HG02938 (cell line): ENCODE data around the gene PDPR.
"Not testable (repeated sequence)": the region's sequence is repeated elsewhere in the genome, so short reads cannot be mapped to it uniquely, and the experiment has no call there.

ENCODE experiments used
- ATAC-seq: cut with Tn5 transposase; IDR thresholded peaks from one replicate; pipeline ENCODE4 v1.9.1; 2021; ENCODE audit warnings: mild to moderate bottlenecking, moderate library complexity; ENCODE audit not compliant: unreplicated experiment

The PDPR gene

GRCh38 chr16:70127706-70128105 is 13.6 kb downstream of the PDPR start:
- ATAC-seq: not testable (repeated sequence)

DNA sequence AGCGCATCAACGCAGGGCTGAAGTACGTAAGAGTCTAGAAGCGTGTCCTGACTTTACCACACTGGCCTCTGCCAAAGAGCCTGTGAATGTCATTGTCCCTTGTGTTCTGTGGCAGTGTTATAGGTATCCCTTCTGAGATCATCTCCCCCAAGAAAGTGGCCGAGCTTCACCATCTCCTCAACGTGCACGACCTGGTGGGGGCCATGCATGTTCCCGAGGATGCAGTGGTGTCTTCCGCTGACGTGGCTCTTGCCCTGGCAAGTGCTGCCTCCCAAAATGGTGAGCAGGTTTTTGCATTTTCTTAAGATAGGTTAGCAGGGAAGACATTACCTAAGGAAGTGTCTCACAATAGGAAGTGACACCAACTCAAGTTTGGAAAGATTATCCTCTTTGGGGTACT is 14.7 kb downstream of the PDPR start:
- not testable (repeated sequence) for ATAC-seq

DNA sequence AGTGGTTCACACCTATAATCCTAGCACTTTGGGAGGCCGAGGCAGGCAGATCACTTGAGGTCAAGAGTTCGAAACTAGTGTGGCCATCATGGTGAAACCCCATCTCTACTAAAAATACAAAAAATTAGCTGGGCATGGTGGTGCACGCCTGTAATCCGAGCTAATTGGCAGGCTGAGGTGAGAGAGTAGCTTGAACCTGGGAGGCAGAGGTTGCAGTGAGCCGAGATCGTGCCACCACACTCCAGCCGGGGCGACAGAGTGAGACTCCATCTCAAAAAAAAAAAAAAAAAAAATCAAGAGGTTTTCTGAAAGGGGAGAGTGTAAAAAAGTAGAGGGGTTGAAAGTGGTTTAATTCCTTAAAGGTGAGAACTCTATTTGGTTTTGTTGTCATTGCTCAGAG is 21.7 kb downstream of the PDPR start:
- ATAC-seq: not testable (repeated sequence)

DNA sequence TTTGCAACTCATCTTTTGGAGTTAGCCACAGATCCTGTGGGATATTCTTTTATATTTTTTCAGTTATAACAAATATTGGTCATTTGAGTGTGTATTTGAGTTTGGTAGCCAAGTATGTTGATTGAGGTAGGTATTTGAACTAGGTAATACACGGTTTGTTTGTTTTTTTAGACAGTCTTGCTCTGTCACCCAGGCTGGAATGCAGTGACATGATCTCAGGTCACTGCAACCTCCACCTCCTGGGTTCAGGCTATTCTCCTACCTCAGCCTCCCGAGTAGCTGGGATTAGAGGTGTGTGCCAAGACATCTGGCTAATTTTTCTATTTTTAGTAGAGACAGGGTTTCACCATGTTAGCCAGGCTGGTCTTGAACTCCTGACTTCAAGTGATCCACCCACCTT is 22.5 kb downstream of the PDPR start:
- not testable (repeated sequence) for ATAC-seq

DNA sequence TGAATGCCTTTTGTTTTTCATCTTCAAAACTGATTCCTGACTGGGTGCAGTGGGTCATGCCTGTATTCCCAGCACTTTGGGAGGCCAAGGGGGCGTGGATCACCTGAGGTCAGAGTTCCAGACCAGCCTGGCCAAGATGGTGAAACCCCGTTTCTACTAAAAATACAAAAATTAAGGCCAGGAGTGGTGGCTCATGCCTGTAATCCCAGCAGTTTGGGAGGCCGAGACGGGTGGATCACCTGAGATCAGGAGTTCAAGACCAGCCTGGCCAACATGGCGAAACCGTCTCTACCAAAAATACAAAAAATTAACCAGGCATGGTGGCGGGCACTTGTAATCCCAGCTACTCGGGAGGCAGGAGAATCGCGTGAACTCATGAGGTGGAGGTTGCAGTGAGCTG is 28.6 kb downstream of the PDPR start:
- ATAC-seq: not testable (repeated sequence)

DNA sequence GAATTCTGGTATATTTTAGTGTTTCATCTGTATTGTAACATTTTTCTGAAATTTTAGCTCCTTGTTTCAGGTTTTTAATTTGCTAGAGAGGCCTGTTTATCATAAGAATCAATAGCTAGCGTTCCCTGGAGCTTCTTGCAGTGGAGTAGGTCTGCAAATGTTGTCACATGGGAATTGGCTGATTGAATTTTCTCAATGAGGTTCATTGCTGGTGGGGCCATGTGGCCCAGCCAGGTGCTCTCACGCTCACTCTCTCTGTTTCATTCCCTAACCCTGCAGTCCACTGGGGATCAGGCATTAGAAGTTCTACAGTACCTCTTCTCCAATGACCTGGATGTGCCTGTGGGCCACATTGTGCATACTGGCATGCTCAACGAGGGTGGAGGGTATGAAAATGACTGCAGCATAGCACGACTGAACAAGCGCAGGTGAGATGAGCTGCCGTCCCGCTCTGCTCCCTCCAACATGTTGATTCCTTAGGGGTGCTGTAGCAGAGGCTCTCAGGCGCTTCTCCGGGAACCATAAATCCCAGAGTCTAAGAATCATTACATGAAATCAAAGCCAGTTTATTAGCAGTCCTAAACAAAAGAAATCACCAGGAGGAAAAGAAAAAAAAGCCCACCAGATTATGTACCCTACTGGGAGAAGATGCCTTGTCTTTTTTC is 29.2 kb downstream of the PDPR start:
- ATAC-seq: not testable (repeated sequence)

DNA sequence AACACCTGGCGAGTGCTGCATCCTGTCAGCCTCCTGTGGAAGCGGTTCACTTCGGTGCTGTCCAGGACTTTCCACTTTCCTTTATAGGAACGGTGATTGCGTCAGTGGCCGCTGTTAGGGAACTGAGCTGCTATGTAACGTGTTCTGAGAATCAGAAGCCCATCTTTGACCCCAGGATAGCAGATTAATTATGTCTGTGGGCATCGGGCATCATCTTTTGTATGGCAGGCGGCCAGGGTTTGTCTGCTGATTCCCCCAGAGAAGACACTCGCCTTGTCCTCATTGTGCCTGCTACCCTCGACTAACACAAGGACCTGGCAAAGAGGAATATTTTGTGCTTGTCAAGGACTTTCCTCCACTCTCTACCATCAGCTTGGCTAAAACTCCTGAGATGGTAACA is 33.7 kb downstream of the PDPR start:
- not testable (repeated sequence) for ATAC-seq

- ATAC-seq: not testable (repeated sequence)
These were observed 34.3 kb downstream of the PDPR start for GRCh38 chr16:70148453-70148852.

DNA sequence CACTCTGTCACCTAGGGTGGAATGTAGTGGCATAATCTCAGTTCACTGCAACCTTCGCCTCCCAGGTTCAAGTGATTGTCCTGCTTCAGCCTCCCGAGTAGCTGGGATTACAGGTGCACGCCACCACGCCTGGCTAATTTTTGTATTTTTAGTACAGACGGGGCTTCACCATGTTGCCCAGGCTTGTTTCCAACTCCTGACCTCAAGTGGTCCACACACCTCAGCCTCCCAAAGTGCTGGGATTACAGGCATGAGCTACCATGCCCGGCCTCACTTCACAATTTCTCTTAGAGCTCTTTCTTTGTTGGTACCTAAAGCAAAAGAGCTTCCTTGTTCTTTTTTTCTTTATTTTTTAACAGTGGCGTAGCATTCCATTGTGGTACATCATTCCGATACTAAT is 35.2 kb downstream of the PDPR start:
- ATAC-seq: not testable (repeated sequence)

DNA sequence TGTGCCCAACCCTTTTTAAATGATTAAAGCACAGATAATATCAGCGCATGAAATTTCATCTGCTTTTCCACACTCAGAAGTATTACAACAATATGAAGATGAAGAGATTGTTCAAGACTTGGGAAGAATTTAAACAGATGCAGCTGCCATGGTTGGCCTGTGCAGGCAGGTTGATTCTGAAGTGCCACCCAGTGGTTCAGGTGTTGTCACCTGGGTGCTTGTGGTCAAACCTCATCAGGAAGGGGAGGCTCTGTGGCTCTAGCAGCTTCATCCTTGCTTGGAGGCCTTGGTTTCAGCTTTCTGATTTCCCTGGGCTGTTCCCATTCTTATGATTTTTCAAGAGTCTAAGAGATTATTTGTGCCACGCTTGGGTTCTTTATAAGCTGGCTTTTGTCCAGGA is 37.3 kb downstream of the PDPR start:
- no peak for ATAC-seq

GRCh38 chr16:70151941-70152509 is 37.9 kb downstream of the PDPR start:
- no peak for ATAC-seq

GRCh38 chr16:70152578-70153302 is 38.6 kb downstream of the PDPR start:
- no peak for ATAC-seq

DNA sequence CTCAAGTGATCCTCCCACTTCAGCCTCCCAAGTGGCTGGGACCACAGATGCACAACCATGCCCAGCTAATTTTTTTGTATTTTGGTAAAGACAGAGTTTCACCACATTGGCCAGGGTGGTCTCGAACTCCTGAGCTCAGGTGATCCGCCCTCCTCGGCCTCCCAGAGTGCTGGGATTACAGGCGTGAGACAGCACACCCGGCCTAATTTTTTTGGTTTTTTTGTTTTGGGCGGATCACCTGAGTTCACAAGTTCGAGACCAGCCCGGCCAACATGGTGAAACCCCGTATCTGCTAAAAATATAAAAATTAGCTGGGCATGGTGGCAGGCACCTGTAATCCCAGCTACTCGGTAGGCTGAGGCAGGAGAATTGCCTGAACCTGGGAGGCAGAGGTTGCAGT is 40.6 kb downstream of the PDPR start:
- not testable (repeated sequence) for ATAC-seq

DNA sequence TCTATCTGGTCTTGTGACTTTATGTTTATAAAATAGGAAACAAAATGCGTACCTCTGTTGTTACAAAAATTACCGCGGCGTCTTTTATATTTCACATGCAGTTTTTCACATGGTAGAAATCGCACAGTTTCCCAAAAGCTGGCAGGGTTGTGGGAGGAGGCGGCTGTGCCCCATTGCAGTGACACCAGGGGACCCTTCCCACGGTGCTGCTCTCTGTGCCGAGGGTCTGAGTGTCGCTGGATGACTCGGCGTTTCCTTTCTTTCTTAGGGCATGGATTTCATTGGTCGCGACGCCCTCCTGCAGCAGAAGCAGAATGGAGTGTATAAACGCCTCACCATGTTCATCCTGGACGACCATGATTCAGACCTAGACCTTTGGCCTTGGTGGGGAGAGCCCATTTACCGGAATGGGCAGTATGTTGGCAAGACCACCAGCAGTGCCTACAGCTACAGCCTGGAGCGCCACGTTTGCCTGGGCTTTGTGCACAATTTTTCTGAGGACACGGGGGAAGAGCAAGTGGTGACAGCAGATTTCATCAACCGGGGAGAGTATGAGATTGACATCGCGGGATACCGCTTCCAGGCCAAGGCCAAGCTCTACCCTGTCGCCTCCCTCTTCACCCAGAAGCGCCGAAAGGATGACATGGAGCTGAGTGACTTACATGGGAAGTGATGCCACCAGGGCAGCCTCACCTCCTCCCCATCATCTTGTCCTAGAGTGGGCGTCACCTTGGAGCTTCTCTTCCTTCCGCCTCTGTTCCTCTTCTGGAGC is 42.3 kb downstream of the PDPR start:
- no peak for ATAC-seq

DNA sequence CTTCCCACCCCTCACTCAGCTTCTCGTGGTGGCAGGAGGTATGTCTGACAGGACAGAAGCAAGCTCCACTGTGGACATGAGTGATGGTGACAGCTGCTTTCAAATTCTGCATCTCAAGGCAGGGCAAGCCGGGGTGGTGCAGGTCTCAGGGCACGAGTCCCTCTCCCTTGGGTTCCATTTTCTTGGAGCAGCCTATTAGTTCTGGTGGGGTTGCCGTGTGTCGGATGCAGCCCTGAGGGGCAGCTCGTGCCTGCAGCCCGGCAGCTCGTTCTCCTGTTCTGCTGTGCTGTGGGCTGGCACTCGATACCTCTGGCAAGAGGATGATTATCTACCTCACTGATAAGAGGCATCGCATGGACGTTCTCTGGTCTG is 43.0 kb downstream of the PDPR start:
- ATAC-seq: no peak

DNA sequence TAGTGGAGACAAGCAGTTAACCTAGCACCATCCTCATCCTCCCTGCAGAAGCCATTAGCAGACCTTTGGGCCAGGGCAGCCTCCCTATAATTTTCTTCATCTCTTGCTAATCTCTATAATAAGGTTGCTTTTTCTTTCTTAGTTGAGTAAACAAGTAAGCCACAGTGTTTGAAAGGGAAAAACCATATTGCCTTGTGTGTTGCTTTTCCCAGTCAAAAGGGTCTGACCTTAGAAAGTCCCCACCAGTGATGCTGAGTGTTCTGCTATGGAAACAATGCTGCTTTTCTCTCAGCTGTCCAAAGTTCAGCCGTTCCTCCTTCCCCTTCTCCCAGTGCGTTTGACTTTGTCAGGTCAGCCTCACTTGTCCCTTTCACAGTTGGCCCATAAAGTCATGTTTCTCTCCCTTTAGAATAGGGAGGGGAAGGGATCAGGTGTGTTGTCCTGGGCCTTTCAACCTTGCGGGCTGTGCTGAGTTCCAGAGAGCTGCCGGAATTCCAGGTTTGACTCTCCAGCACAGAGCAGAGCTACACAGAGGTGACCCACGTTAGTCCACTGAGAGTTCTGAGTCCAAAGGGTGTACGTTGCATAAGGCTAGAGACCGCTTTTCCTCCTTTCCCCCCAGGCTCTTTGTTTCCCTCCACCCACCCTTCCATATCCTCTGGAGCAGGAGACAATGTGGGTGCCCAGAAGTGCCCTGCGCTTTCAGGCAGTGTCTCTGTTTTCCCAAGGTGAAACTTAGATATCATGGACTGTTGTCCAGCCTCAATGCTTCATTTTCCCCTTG is 43.5 kb downstream of the PDPR start:
- no peak for ATAC-seq

DNA sequence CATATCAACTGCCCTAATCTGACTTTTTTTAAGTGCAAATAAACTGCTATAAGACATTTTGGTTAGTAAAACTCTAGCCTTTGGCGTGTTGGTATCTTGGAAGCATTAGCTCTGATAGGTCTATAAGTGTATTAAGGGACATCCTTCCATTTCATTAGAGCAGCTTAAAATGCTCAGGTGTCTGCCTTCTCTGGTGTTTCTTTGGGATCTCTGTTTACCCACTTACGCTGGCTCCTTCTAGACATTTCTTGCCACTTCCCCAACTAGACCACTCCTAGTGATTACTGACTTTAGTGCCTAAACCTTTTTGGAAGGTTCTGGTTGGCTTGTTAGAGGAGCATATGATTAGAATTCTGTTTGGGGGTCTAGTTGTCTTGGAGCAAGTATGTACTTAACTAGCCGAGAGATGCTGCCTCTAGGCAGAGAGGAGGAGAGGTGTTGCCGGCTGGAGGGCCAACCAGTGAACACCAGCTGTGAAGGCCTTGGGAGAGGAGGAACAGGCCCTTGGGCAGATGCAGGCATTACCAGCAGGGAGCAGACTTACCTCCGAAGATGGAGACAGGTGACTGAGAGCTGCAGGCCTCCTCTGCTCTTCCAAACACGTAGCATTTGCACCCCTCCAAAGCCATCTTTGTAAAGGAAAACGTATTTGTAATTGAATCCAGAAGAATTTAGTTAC is 44.3 kb downstream of the PDPR start:
- no peak for ATAC-seq

DNA sequence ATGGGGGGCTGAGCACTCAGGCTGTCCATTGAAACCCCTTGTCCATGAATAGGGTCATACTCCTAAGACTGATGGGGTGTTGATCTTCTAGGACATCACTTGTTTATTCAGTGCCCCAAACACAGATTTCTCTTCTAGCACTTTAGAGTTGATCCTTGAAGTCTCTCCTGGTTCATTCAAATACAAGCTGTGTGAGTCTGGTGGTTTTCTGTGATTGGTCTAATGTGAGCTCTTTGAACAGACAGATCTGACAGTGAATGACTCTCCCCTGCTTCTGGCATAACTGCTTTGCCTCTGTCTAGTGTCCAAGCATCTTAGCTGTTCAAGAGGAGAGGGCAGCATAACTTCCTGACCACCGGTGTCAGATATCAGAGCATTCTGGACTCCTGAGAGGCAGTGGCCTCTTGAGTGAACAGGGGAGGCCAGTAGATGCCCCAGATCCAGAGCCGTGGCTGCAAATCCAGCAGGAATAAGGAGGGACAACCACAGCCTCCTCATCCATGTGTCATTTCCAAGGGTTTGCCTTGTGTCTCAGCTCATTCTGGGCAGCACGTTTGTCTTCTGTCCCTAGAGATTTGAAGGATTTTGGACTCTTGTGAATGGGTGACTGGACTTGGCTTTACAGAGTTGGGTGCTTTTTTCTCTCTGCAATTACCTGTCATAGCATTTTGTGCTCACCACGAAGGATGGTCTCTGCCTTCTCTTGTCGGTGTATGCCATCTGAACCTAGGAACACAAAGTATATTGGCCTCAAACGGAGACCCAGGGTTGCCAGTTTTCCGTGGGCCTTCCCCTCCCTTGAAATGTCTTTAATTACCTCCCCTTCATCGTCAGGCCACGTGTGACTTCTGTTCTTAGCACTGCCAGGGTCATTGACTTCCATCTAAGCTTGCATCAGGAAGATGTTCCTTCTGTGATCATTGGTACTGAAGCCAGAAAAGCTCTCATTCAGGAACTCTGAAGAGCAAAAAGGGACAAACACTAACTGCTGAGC is 45.5 kb downstream of the PDPR start:
- no peak for ATAC-seq

DNA sequence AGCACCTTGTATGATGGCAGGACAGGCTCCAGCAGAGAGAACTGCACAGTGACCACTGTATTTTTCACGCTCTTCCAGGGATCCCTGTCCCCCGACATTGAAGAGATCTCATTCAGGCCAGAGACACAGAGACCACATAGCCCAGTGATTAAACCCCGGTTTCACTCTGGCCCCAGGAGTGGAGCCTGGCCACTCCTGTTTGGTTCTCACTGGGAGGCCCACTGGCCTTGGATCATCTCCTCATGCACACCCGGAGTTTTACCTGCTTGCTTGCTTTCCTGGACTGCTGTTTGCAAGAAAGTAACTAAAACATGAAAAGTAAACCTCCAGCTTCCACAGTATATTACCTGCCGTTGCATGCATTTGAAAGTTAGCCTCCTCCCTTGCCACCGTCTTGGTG is 46.3 kb downstream of the PDPR start:
- ATAC-seq: no peak
